HG03045 (cell line): ENCODE data around the gene TEC.
"Not testable (repeated sequence)": the region's sequence is repeated elsewhere in the genome, so short reads cannot be mapped to it uniquely, and the experiment has no call there.

Experiments
- ATAC-seq: cut with Tn5 transposase; IDR thresholded peaks from one replicate; pipeline ENCODE4 v1.9.1; 2021; ENCODE audit warnings: mild to moderate bottlenecking, moderate library complexity; ENCODE audit not compliant: unreplicated experiment

Gene TEC

GRCh38 chr4:48167538-48168263 is 101.9 kb downstream of the TEC start:
- ATAC-seq, result no peak

GRCh38 chr4:48164561-48164960 is 105.1 kb downstream of the TEC start:
- not testable (repeated sequence) for ATAC-seq

GRCh38 chr4:48163746-48164145 is 105.9 kb downstream of the TEC start:
- ATAC-seq, result no peak

GRCh38 chr4:48162162-48162561 is 107.5 kb downstream of the TEC start:
- ATAC-seq, result no peak

- no peak for ATAC-seq
These were observed 112.4 kb downstream of the TEC start for GRCh38 chr4:48157271-48157670.

- ATAC-seq, result no peak
These were observed 113.2 kb downstream of the TEC start for GRCh38 chr4:48156423-48156822.

GRCh38 chr4:48153791-48154550 is 115.7 kb downstream of the TEC start:
- peak; percentile 62 for ATAC-seq

- no peak for ATAC-seq
These were observed 117.4 kb downstream of the TEC start for GRCh38 chr4:48152259-48152658.

- no peak for ATAC-seq
These were observed 119.7 kb downstream of the TEC start for GRCh38 chr4:48149827-48150370.

- no peak for ATAC-seq
These were observed 122.0 kb downstream of the TEC start for GRCh38 chr4:48147621-48148020.

GRCh38 chr4:48141048-48141447 is 128.6 kb downstream of the TEC start:
- ATAC-seq, result no peak

- no peak for ATAC-seq
These were observed 129.9 kb downstream of the TEC start for GRCh38 chr4:48139691-48140090.

GRCh38 chr4:48138936-48139335 is 130.7 kb downstream of the TEC start:
- ATAC-seq, result peak; percentile 62

GRCh38 chr4:48138511-48138910 is 131.1 kb downstream of the TEC start:
- no peak for ATAC-seq

- ATAC-seq, result no peak
These were observed 131.8 kb downstream of the TEC start for GRCh38 chr4:48137846-48138245.

- no peak for ATAC-seq
These were observed 135.6 kb downstream of the TEC start, which contains the start of gene TXK for GRCh38 chr4:48134081-48134480. Gene TXK (minus strand): TSS chr4:48134250. CDS start chr4:48134170, 80 bp downstream.

GRCh38 chr4:48133669-48134068 is 136.0 kb downstream of the TEC start:
- no peak for ATAC-seq

- ATAC-seq, result no peak
These were observed 137.9 kb downstream of the TEC start for GRCh38 chr4:48131736-48132135.

GRCh38 chr4:48130100-48130499 is 139.5 kb downstream of the TEC start:
- no peak for ATAC-seq

- ATAC-seq, result no peak
These were observed 140.2 kb downstream of the TEC start for GRCh38 chr4:48129307-48130014.

- ATAC-seq, result peak; percentile 82
These were observed 141.8 kb downstream of the TEC start for GRCh38 chr4:48127682-48128404.
